Measurements from ENCODE around the gene SNRPA.

SNRPA gene

GRCh38 chr19:40742886-40743285 is 8.1 kb upstream of the SNRPA start:
- ATAC-seq = no peak
- TF ChIP-seq PATZ1 (CRISPR knock-in tag; IDR thresholded peaks at IDR 0.05; ENCODE audit: borderline replicate concordance) (no peak), RARB (CRISPR knock-in tag; IDR thresholded peaks at IDR 0.05) (no peak), ZFP30 (CRISPR knock-in tag; IDR thresholded peaks at IDR 0.05) (no peak), GLIS3 (CRISPR knock-in tag; IDR thresholded peaks at IDR 0.05) (no peak), BACH2 (CRISPR knock-in tag; IDR thresholded peaks at IDR 0.05; ENCODE audit: borderline replicate concordance) (no peak), TOX (CRISPR knock-in tag; IDR thresholded peaks at IDR 0.05; ENCODE audit: borderline replicate concordance) (no peak), ESRRG (CRISPR knock-in tag; IDR thresholded peaks at IDR 0.05) (no peak), ZNF8 (CRISPR knock-in tag; IDR thresholded peaks at IDR 0.05) (no peak), ZFP3 (CRISPR knock-in tag; IDR thresholded peaks at IDR 0.05) (no peak), CSDC2 (CRISPR knock-in tag; IDR thresholded peaks at IDR 0.05) (no peak), CSRNP3 (CRISPR knock-in tag; IDR thresholded peaks at IDR 0.05) (no peak), OSR1 (CRISPR knock-in tag; IDR thresholded peaks at IDR 0.05) (no peak), ZNF565 (CRISPR knock-in tag; conservative IDR thresholded peaks at IDR 0.05; ENCODE audit: low read depth) (no peak), ZNF70 (CRISPR knock-in tag; IDR thresholded peaks at IDR 0.05) (no peak), POU6F1 (CRISPR knock-in tag; IDR thresholded peaks at IDR 0.05; ENCODE audit: borderline replicate concordance, low read depth) (no peak), TCF4 (CRISPR knock-in tag; IDR thresholded peaks at IDR 0.05; ENCODE audit: borderline replicate concordance) (no peak), CREB5 (CRISPR knock-in tag; IDR thresholded peaks at IDR 0.05; ENCODE audit: low read depth) (no peak), ISL1 (CRISPR knock-in tag; IDR thresholded peaks at IDR 0.05) (no peak), TSHZ2 (CRISPR knock-in tag; IDR thresholded peaks at IDR 0.05) (no peak)

GRCh38 chr19:40743926-40744325 is 7.1 kb upstream of the SNRPA start:
- no peak for ATAC-seq
- no peak for TF ChIP-seq PATZ1 (CRISPR knock-in tag; IDR thresholded peaks at IDR 0.05; ENCODE audit: borderline replicate concordance)
- TF ChIP-seq BACH2 (CRISPR knock-in tag; IDR thresholded peaks at IDR 0.05; ENCODE audit: borderline replicate concordance) = no peak
- no peak for TF ChIP-seq SNAI2 (CRISPR knock-in tag; IDR thresholded peaks at IDR 0.05)
- TF ChIP-seq CREB5 (CRISPR knock-in tag; IDR thresholded peaks at IDR 0.05; ENCODE audit: low read depth) = no peak
- no peak for TF ChIP-seq ARNTL (CRISPR knock-in tag; IDR thresholded peaks at IDR 0.05; ENCODE audit: borderline replicate concordance, low read depth)
- TF ChIP-seq TCF4 (CRISPR knock-in tag; IDR thresholded peaks at IDR 0.05; ENCODE audit: borderline replicate concordance) = no peak
- TF ChIP-seq ZNF8 (CRISPR knock-in tag; IDR thresholded peaks at IDR 0.05) = no peak
- no peak for TF ChIP-seq OSR1 (CRISPR knock-in tag; IDR thresholded peaks at IDR 0.05)
- TF ChIP-seq TOX (CRISPR knock-in tag; IDR thresholded peaks at IDR 0.05; ENCODE audit: borderline replicate concordance) = no peak
- no peak for TF ChIP-seq ESRRG (CRISPR knock-in tag; IDR thresholded peaks at IDR 0.05)
- no peak for TF ChIP-seq PPARA (CRISPR knock-in tag; IDR thresholded peaks at IDR 0.05; ENCODE audit: borderline replicate concordance)
- TF ChIP-seq RARB (CRISPR knock-in tag; IDR thresholded peaks at IDR 0.05) = no peak
- no peak for TF ChIP-seq CSRNP3 (CRISPR knock-in tag; IDR thresholded peaks at IDR 0.05)
- no peak for TF ChIP-seq ZNF565 (CRISPR knock-in tag; conservative IDR thresholded peaks at IDR 0.05; ENCODE audit: low read depth)
- TF ChIP-seq ZFP30 (CRISPR knock-in tag; IDR thresholded peaks at IDR 0.05) = no peak
- no peak for TF ChIP-seq GLIS3 (CRISPR knock-in tag; IDR thresholded peaks at IDR 0.05)
- no peak for TF ChIP-seq CSDC2 (CRISPR knock-in tag; IDR thresholded peaks at IDR 0.05)
- TF ChIP-seq ISL1 (CRISPR knock-in tag; IDR thresholded peaks at IDR 0.05) = no peak
